ENCODE data around the gene PCDHGC4.

Gene PCDHGC4

GRCh38 chr5:141490771-141491170 lies 5.9 kb downstream of the PCDHGC4 start:
- no peak for DNase-seq

GRCh38 chr5:141491323-141492167 lies 6.7 kb downstream of the PCDHGC4 start:
- DNase-seq, result no peak

GRCh38 chr5:141492168-141492885 lies 7.5 kb downstream of the PCDHGC4 start:
- no peak for DNase-seq

GRCh38 chr5:141493500-141494422 lies 8.9 kb downstream of the PCDHGC4 start:
- DNase-seq, result no peak

GRCh38 chr5:141494761-141495452 lies 10.1 kb downstream of the PCDHGC4 start:
- no peak for DNase-seq

- no peak for DNase-seq
These were observed 10.6 kb downstream of the PCDHGC4 start for GRCh38 chr5:141495453-141495811.

GRCh38 chr5:141496038-141496437 lies 11.2 kb downstream of the PCDHGC4 start:
- DNase-seq, result no peak

GRCh38 chr5:141501761-141502160 lies 16.9 kb downstream of the PCDHGC4 start:
- DNase-seq, result no peak

GRCh38 chr5:141503681-141504080 lies 18.9 kb downstream of the PCDHGC4 start:
- DNase-seq, result no peak

GRCh38 chr5:141504216-141504615 lies 19.4 kb downstream of the PCDHGC4 start:
- DNase-seq, result no peak

GRCh38 chr5:141506381-141507155 lies 21.7 kb downstream of the PCDHGC4 start:
- DNase-seq, result no peak

- DNase-seq, result no peak
These were observed 22.7 kb downstream of the PCDHGC4 start for GRCh38 chr5:141507387-141508091.

- DNase-seq, result no peak
These were observed 23.6 kb downstream of the PCDHGC4 start for GRCh38 chr5:141508440-141508797.

GRCh38 chr5:141508798-141509611 lies 24.2 kb downstream of the PCDHGC4 start:
- DNase-seq, result no peak

GRCh38 chr5:141510160-141510559 lies 25.3 kb downstream of the PCDHGC4 start:
- DNase-seq, result no peak

- no peak for DNase-seq
These were observed 26.2 kb downstream of the PCDHGC4 start for GRCh38 chr5:141510850-141511601.

- DNase-seq, result no peak
These were observed 27.0 kb downstream of the PCDHGC4 start for GRCh38 chr5:141511771-141512325.

GRCh38 chr5:141512390-141512910 lies 27.6 kb downstream of the PCDHGC4 start:
- DNase-seq, result peak; percentile 84

Measured in CD4-positive, alpha-beta T cell treated with Interleukin-17A for 1 hour (primary cell).